Astrocyte (in vitro differentiated cells and primary cell): ENCODE results near the gene IGFBP7. TPM values are rescaled to one million over a fixed set of nuclear protein-coding genes. Genes with fewer than 3 reads are reported as not detected.
A peak's percentile ranks its signal among the peaks of the same experiment; 100 is the strongest.

ENCODE experiments used
- DNase-seq: peaks from one replicate; pipeline ENCODE4 v3.0.0-alpha.2; 2010; ENCODE audit warnings: low read depth
- FAIRE-seq: peaks from 2 replicates; lab custom pipeline; 2011; peaks lifted over from hg19 to GRCh38; lab: Jason Lieb, UNC
- H2AFZ ChIP-seq: 2 replicates; pipeline ENCODE4 v1.6.0; 2012; ENCODE audit warnings: low read depth, low read length, inconsistent platforms
- H3K27ac ChIP-seq: 2 replicates; pipeline ENCODE4 v1.5.1; 2011; ENCODE audit warnings: low read depth, low read length, inconsistent platforms
- H3K27me3 ChIP-seq: 2 replicates; pipeline ENCODE4 v1.6.0; 2011; ENCODE audit warnings: low read length, inconsistent platforms; ENCODE audit not compliant: insufficient read depth
- H3K36me3 ChIP-seq: 2 replicates; pipeline ENCODE4 v1.5.1; 2011; ENCODE audit warnings: low read length, inconsistent platforms; ENCODE audit not compliant: insufficient read depth
- H3K4me1 ChIP-seq: 2 replicates; pipeline ENCODE4 v1.5.1; 2011; ENCODE audit warnings: low read length, inconsistent platforms; ENCODE audit not compliant: insufficient read depth
- H3K4me2 ChIP-seq: 2 replicates; pipeline ENCODE4 v1.6.0; 2012; ENCODE audit warnings: low read length, inconsistent platforms
- H3K4me3 ChIP-seq: 2 replicates; pipeline ENCODE4 v1.5.1; 2011; ENCODE audit warnings: low read depth, mild to moderate bottlenecking, low read length, inconsistent platforms; ENCODE audit not compliant: insufficient read depth
- H3K79me2 ChIP-seq: 2 replicates; pipeline ENCODE4 v1.6.0; 2012; ENCODE audit warnings: mild to moderate bottlenecking, low read length, inconsistent platforms; ENCODE audit not compliant: insufficient read depth
- H3K9ac ChIP-seq: 2 replicates; pipeline ENCODE4 v1.6.0; 2012; ENCODE audit warnings: mild to moderate bottlenecking, low read length, inconsistent platforms
- H3K9me3 ChIP-seq: 2 replicates; pipeline ENCODE4 v1.5.1; 2012; ENCODE audit warnings: low read depth, mild to moderate bottlenecking, low read length, inconsistent platforms; ENCODE audit not compliant: insufficient read depth
- H4K20me1 ChIP-seq: 2 replicates; pipeline ENCODE4 v1.6.0; 2012; ENCODE audit warnings: low read length, inconsistent platforms; ENCODE audit not compliant: insufficient read depth
- H3K27ac Mint-ChIP-seq: one replicate; pipeline ENCODE4 v1.8.0; 2021; ENCODE audit warnings: mild to moderate bottlenecking, mixed read lengths; ENCODE audit not compliant: unreplicated experiment
- H3K27me3 Mint-ChIP-seq: one replicate; pipeline ENCODE4 v1.8.0; 2021; ENCODE audit warnings: low read depth, mixed read lengths; ENCODE audit not compliant: unreplicated experiment
- H3K36me3 Mint-ChIP-seq: one replicate; pipeline ENCODE4 v1.8.0; 2021; ENCODE audit warnings: low read depth, mixed read lengths; ENCODE audit not compliant: unreplicated experiment
- H3K4me1 Mint-ChIP-seq: one replicate; pipeline ENCODE4 v1.8.0; 2021; ENCODE audit warnings: low read depth, mixed read lengths; ENCODE audit not compliant: unreplicated experiment
- H3K4me3 Mint-ChIP-seq: one replicate; pipeline ENCODE4 v1.8.0; 2021; ENCODE audit warnings: mild to moderate bottlenecking, moderate library complexity, mixed read lengths; ENCODE audit not compliant: unreplicated experiment
- H3K9me3 Mint-ChIP-seq: one replicate; pipeline ENCODE4 v1.8.0; 2021; ENCODE audit warnings: mild to moderate bottlenecking, mixed read lengths; ENCODE audit not compliant: unreplicated experiment
- EZH2 ChIP-seq: IDR thresholded peaks from 2 replicates; pipeline ENCODE4 v1.6.1; 2012; ENCODE audit warnings: mild to moderate bottlenecking, low read length, inconsistent platforms; ENCODE audit not compliant: insufficient read depth
- total RNA-seq: library from RNA; stranded (reverse); gene quantifications from 2 replicates; pipeline ENCODE4 v1.2.1, GENCODE V29; 2021
- TF ChIP-seq, protein P1 (sequence below): IDR thresholded peaks from 2 replicates; pipeline ENCODE4 v1.5.1; 2011; ENCODE audit warnings: low read depth, mild to moderate bottlenecking, inconsistent platforms, low read length, moderate library complexity; ENCODE audit not compliant: insufficient read depth

IGFBP7 gene
- total RNA-seq, 1 donor from 2014 or later = 930 TPM

DNA sequence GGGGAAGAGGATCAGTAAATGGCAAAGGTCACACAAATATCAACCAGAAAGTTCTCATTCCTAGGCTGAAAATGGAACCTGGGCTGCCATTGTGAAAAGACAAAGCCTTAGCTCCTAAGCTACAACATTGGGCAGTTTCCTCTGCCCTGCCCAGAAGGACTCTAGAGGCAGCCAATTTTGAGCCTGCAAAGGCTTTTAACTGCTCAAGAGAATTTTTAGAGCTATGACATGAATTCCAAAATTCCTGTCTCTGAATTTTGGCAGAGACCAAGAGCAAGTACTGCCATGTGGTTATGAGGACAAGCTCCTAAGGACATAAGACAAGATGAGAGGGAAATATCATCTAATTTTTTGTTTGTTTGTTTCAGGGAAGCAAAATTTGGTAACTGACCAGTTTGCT lies 29.6 kb upstream of the IGFBP7 start:
- Histone ChIP-seq H3K27ac (no peak overlapping the region), H3K36me3 (no peaks in the 10 kb centered on the region), H3K4me1 (peaks cover 18% of the 10 kb centered on the region), H3K4me2 (no peak overlapping the region), H3K27me3 (no peaks in the 10 kb centered on the region), H3K79me2 (no peaks in the 10 kb centered on the region), H3K9me3 (no peaks in the 10 kb centered on the region), H4K20me1 (no peaks in the 10 kb centered on the region), H3K9ac (no peak overlapping the region), H2AFZ (no peak overlapping the region), H3K4me3 (no peak overlapping the region)
- Mint-ChIP-seq H3K27ac (no peak overlapping the region), H3K4me3 (no peak overlapping the region), H3K9me3 (peaks cover 8% of the 10 kb centered on the region), H3K27me3 (no peaks in the 10 kb centered on the region), H3K4me1 (peaks cover 13% of the 10 kb centered on the region), H3K36me3 (no peaks in the 10 kb centered on the region)
- TF ChIP-seq, protein P1, sequence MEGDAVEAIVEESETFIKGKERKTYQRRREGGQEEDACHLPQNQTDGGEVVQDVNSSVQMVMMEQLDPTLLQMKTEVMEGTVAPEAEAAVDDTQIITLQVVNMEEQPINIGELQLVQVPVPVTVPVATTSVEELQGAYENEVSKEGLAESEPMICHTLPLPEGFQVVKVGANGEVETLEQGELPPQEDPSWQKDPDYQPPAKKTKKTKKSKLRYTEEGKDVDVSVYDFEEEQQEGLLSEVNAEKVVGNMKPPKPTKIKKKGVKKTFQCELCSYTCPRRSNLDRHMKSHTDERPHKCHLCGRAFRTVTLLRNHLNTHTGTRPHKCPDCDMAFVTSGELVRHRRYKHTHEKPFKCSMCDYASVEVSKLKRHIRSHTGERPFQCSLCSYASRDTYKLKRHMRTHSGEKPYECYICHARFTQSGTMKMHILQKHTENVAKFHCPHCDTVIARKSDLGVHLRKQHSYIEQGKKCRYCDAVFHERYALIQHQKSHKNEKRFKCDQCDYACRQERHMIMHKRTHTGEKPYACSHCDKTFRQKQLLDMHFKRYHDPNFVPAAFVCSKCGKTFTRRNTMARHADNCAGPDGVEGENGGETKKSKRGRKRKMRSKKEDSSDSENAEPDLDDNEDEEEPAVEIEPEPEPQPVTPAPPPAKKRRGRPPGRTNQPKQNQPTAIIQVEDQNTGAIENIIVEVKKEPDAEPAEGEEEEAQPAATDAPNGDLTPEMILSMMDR = no peak
- no peak for TF ChIP-seq EZH2
- DNase-seq (no peak), FAIRE-seq (peak; percentile 43)

DNA sequence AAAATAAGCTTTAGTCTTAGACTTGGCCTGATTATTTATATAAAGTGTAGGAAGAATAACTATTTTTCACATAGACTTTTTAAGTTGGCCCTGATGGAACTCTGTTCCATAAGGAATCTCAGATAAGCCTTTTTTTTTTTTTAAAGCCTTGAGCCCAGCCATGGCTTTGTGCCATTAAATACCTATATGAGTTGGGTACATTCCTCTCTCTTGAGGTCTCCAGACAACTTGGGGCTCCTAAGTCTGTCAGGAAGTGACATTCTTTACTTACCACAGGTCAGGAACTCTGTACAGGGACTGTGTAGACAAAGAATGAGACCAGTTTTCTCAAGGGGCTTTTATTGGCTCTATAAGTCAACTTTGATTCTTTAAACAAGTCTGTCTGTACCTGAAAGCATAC lies 27.1 kb upstream of the IGFBP7 start:
- Histone ChIP-seq H3K4me3 (no peak overlapping the region), H3K4me2 (no peak overlapping the region), H3K9me3 (no peaks in the 10 kb centered on the region), H4K20me1 (no peaks in the 10 kb centered on the region), H3K27me3 (no peaks in the 10 kb centered on the region), H3K27ac (peak overlapping the region; percentile 67), H2AFZ (no peak overlapping the region), H3K79me2 (no peaks in the 10 kb centered on the region), H3K36me3 (no peaks in the 10 kb centered on the region), H3K9ac (peak overlapping the region; percentile 5), H3K4me1 (peaks cover 22% of the 10 kb centered on the region)
- Mint-ChIP-seq H3K27ac (peak overlapping the region; percentile 69), H3K36me3 (no peaks in the 10 kb centered on the region), H3K4me1 (peaks cover 29% of the 10 kb centered on the region), H3K9me3 (peaks cover 6% of the 10 kb centered on the region), H3K27me3 (no peaks in the 10 kb centered on the region), H3K4me3 (no peak overlapping the region)
- TF ChIP-seq, protein P1 = no peak
- no peak for TF ChIP-seq EZH2
- DNase-seq = peak; percentile 41
- no peak for FAIRE-seq

GRCh38 chr4:57136281-57136680 lies 26.1 kb upstream of the IGFBP7 start:
- H3K4me2 ChIP-seq = peak overlapping the region; percentile 16
- no peak overlapping the region for H3K4me3 ChIP-seq
- peak overlapping the region; percentile 67 for H3K27ac ChIP-seq
- H3K4me1 Mint-ChIP-seq = peaks cover 38% of the 10 kb centered on the region
- peak overlapping the region; percentile 69 for H3K27ac Mint-ChIP-seq
- no peaks in the 10 kb centered on the region for H3K36me3 Mint-ChIP-seq
- H3K4me3 Mint-ChIP-seq = no peak overlapping the region
- H3K36me3 ChIP-seq = no peaks in the 10 kb centered on the region
- H3K9me3 Mint-ChIP-seq = peaks cover 6% of the 10 kb centered on the region
- no peaks in the 10 kb centered on the region for H4K20me1 ChIP-seq
- H3K9ac ChIP-seq = peak overlapping the region; percentile 5
- no peaks in the 10 kb centered on the region for H3K79me2 ChIP-seq
- H3K27me3 Mint-ChIP-seq = no peaks in the 10 kb centered on the region
- FAIRE-seq (peak; percentile 82), DNase-seq (peak; percentile 78)
- no peaks in the 10 kb centered on the region for H3K27me3 ChIP-seq
- TF ChIP-seq, protein P1 = no peak
- no peak for TF ChIP-seq EZH2
- H2AFZ ChIP-seq = peak overlapping the region; percentile 8
- H3K4me1 ChIP-seq = peaks cover 27% of the 10 kb centered on the region
- no peaks in the 10 kb centered on the region for H3K9me3 ChIP-seq
